Measurements from ENCODE around the gene NOP10.
"Not testable (repeated sequence)": the region's sequence is repeated elsewhere in the genome, so short reads cannot be mapped to it uniquely, and the experiment has no call there.

Gene NOP10

GRCh38 chr15:34355241-34355640, 12.3 kb upstream of the NOP10 start:
- TF ChIP-seq CTCF (conservative IDR thresholded peaks at IDR 0.05) (no peak), ZFX (IDR thresholded peaks at IDR 0.05) (no peak)
- H3K27ac ChIP-seq, result no peak overlapping the region

- TF ChIP-seq ZFX (IDR thresholded peaks at IDR 0.05) (no peak), CTCF (conservative IDR thresholded peaks at IDR 0.05) (no peak)
- no peak overlapping the region for H3K27ac ChIP-seq
Measured at GRCh38 chr15:34354286-34354685, 11.3 kb upstream of the NOP10 start.

- TF ChIP-seq ZFX (IDR thresholded peaks at IDR 0.05) (no peak), CTCF (conservative IDR thresholded peaks at IDR 0.05) (no peak)
- H3K27ac ChIP-seq, result no peak overlapping the region
Measured at GRCh38 chr15:34353627-34354026, 10.7 kb upstream of the NOP10 start.

GRCh38 chr15:34352996-34353395, 10.1 kb upstream of the NOP10 start:
- H3K27ac ChIP-seq, result not testable (repeated sequence)

GRCh38 chr15:34349769-34350168, 6.8 kb upstream of the NOP10 start:
- H3K27ac ChIP-seq, result no peak overlapping the region
- no peak for TF ChIP-seq ZFX (IDR thresholded peaks at IDR 0.05)
- no peak for TF ChIP-seq CTCF (conservative IDR thresholded peaks at IDR 0.05)

GRCh38 chr15:34348735-34349300, 5.9 kb upstream of the NOP10 start:
- H3K27ac ChIP-seq, result no peak overlapping the region
- no peak for TF ChIP-seq ZFX (IDR thresholded peaks at IDR 0.05)
- TF ChIP-seq CTCF (conservative IDR thresholded peaks at IDR 0.05), result no peak

- TF ChIP-seq ZFX (IDR thresholded peaks at IDR 0.05) (no peak), CTCF (conservative IDR thresholded peaks at IDR 0.05) (no peak)
- H3K27ac ChIP-seq, result no peak overlapping the region
Measured at GRCh38 chr15:34347951-34348638, 5.2 kb upstream of the NOP10 start.

GRCh38 chr15:34342213-34342736, 661 bp downstream of the NOP10 start:
- peak overlapping the region; percentile 85 for H3K27ac ChIP-seq

All from C4-2B (cell line).